PFSK-1 (cell line): ENCODE data around the gene CDR2.

Source experiments
- FOXP2 ChIP-seq: optimal IDR thresholded peaks from 2 replicates; pipeline ENCODE3; 2011; ENCODE audit warnings: borderline replicate concordance, control low read depth, inconsistent platforms; ENCODE audit not compliant: insufficient read depth; ENCODE audit errors: extremely low read length, extremely low read depth
- POLR2AphosphoS5 ChIP-seq: IDR thresholded peaks from 2 replicates; pipeline ENCODE4 v1.6.1; 2012; ENCODE audit warnings: low read depth, mild to moderate bottlenecking, control low read depth, low read length, moderate library complexity
- SIN3A ChIP-seq: IDR thresholded peaks from 2 replicates; pipeline ENCODE4 v1.6.1; 2012; ENCODE audit warnings: mild to moderate bottlenecking, low read length, moderate library complexity, borderline replicate concordance; ENCODE audit not compliant: insufficient read depth
- TAF1 ChIP-seq: IDR thresholded peaks from 2 replicates; pipeline ENCODE4 v1.6.1; 2012; ENCODE audit warnings: low read length, control low read depth, borderline replicate concordance; ENCODE audit not compliant: insufficient read depth

GRCh38 chr16:22402191-22402590 lies 27.8 kb upstream of the CDR2 start:
- TF ChIP-seq POLR2AphosphoS5: no peak
- TF ChIP-seq FOXP2: no peak
- TF ChIP-seq TAF1: no peak
- no peak for TF ChIP-seq SIN3A
